K562 (cell line): ENCODE data around the gene FMO5. TPM values are rescaled to one million over a fixed set of nuclear protein-coding genes. Genes with fewer than 3 reads are reported as not detected.

Source experiments
- CCNT2 ChIP-seq: IDR thresholded peaks from 2 replicates; pipeline ENCODE4 v1.6.1; 2011; ENCODE audit warnings: borderline replicate concordance, low read depth, mild to moderate bottlenecking, moderate library complexity, mixed read lengths, low read length; ENCODE audit not compliant: insufficient read length; ENCODE audit errors: extremely low read depth
- CHD4 ChIP-seq: fragments of 200-600 bp; sonication (generic); IDR thresholded peaks from 3 replicates; pipeline ENCODE4 v1.6.1; 2012; ENCODE audit warnings: low read depth, mild to moderate bottlenecking, mixed read lengths, low read length, inconsistent platforms; ENCODE audit not compliant: insufficient read depth, insufficient replicate concordance, poor library complexity, severe bottlenecking
- ELF1 ChIP-seq: fragments of 200-800 bp; sonication (Bioruptor generic); IDR thresholded peaks from 2 replicates; pipeline ENCODE4 v1.6.1; 2016; ENCODE audit warnings: missing genetic modification characterization, missing compliant biosample characterization
- FOXK1 ChIP-seq: sonication (generic); formaldehyde crosslinking; IDR thresholded peaks from 2 replicates; pipeline ENCODE4 v1.8.0; 2022; ENCODE audit warnings: missing genetic modification reagents, mild to moderate bottlenecking, borderline replicate concordance
- GATA2 ChIP-seq: sonication (generic); formaldehyde crosslinking; IDR thresholded peaks from 2 replicates; pipeline ENCODE4 v1.4.0; 2020; ENCODE audit warnings: mild to moderate bottlenecking, missing genetic modification reagents
- HIVEP1 ChIP-seq: fragments of 250-450 bp; sonication (Bioruptor Pico); IDR thresholded peaks from 2 replicates; pipeline ENCODE4 v1.4.0; 2020; ENCODE audit warnings: mild to moderate bottlenecking
- NBN ChIP-seq: fragments of 450-650 bp; IDR thresholded peaks from 2 replicates; pipeline ENCODE4 v1.6.1; 2016; ENCODE audit warnings: low read depth, mild to moderate bottlenecking
- NFATC3 ChIP-seq: fragments of 450-650 bp; IDR thresholded peaks from 2 replicates; pipeline ENCODE4 v1.6.1; 2017; ENCODE audit warnings: mild to moderate bottlenecking
- SAP30 ChIP-seq: fragments of 200-600 bp; sonication (generic); IDR thresholded peaks from 2 replicates; pipeline ENCODE4 v1.6.1; 2012; ENCODE audit warnings: borderline replicate concordance, low read depth, mild to moderate bottlenecking, moderate library complexity, low read length, control low read depth, inconsistent platforms; ENCODE audit not compliant: insufficient read depth, poor library complexity, severe bottlenecking
- SMAD2 ChIP-seq: fragments of 150-350 bp; IDR thresholded peaks from 2 replicates; pipeline ENCODE4 v1.6.1; 2014; ENCODE audit warnings: low read depth, mild to moderate bottlenecking, low read length
- SMAD4 ChIP-seq: fragments of 250-450 bp; sonication (Bioruptor Pico); conservative IDR thresholded peaks from 2 replicates; pipeline ENCODE4 v1.8.0; 2021; ENCODE audit warnings: inconsistent platforms, mild to moderate bottlenecking, moderate library complexity
- SRSF3 ChIP-seq: fragments of 200-400 bp; formaldehyde crosslinking; IDR thresholded peaks from 2 replicates; pipeline ENCODE4 v1.6.1; 2016; ENCODE audit warnings: mild to moderate bottlenecking, low read length, moderate library complexity; ENCODE audit not compliant: insufficient read depth
- STAG1 ChIP-seq: sonication (generic); formaldehyde crosslinking; IDR thresholded peaks from 2 replicates; pipeline ENCODE4 v1.5.0; 2020; ENCODE audit warnings: missing genetic modification reagents, borderline replicate concordance
- TCFL5 ChIP-seq: fragments of 250-450 bp; sonication (Bioruptor Pico); conservative IDR thresholded peaks from 2 replicates; pipeline ENCODE4 v1.6.1; 2021; ENCODE audit warnings: mild to moderate bottlenecking, moderate library complexity, matching md5 sums
- TEAD2 ChIP-seq: fragments of 450-650 bp; IDR thresholded peaks from 2 replicates; pipeline ENCODE4 v1.6.1; 2016; ENCODE audit warnings: missing genetic modification characterization, control low read depth, missing compliant biosample characterization
- THAP7 ChIP-seq: fragments of 250-450 bp; sonication (Bioruptor Pico); IDR thresholded peaks from 2 replicates; pipeline ENCODE4 v1.5.0; 2021
- YY1 ChIP-seq, 3 experiments: IDR thresholded peaks; 2 replicates each; pipeline ENCODE4 v1.6.1; 2011; ENCODE audit warnings: low read length in 2 of 3, mild to moderate bottlenecking in 2 of 3, moderate library complexity in 2 of 3, borderline replicate concordance in 1 of 3, control low read depth in 1 of 3, low read depth in 1 of 3; ENCODE audit not compliant: insufficient read depth in 3 of 3, insufficient replicate concordance in 2 of 3, control insufficient read depth in 1 of 3, insufficient read length in 1 of 3; ENCODE audit errors: extremely low read depth in 1 of 3
- ZBTB43 ChIP-seq: sonication (generic); formaldehyde crosslinking; IDR thresholded peaks from 2 replicates; pipeline ENCODE4 v1.8.0; 2023; ENCODE audit warnings: mild to moderate bottlenecking, missing genetic modification reagents
- ZFP36 ChIP-seq: fragments of 150-350 bp; IDR thresholded peaks from 2 replicates; pipeline ENCODE4 v1.6.1; 2018; ENCODE audit warnings: low read length, low read depth; ENCODE audit not compliant: partially characterized antibody
- ZNF282 ChIP-seq: sonication (generic); formaldehyde crosslinking; IDR thresholded peaks from 2 replicates; pipeline ENCODE4 v1.8.1; 2023; ENCODE audit warnings: missing genetic modification reagents
- ZNF740 ChIP-seq, 3 experiments: fragments of 200-800 bp in 1 of 3; sonication (Bioruptor generic) in 1 of 3; sonication (generic) in 1 of 3; formaldehyde crosslinking in 1 of 3; IDR thresholded peaks; 2 replicates each; pipeline versions ENCODE4 v1.6.1 to v1.8.0; 2016 to 2022; ENCODE audit warnings: mild to moderate bottlenecking in 2 of 3, missing compliant biosample characterization in 2 of 3, missing genetic modification characterization in 2 of 3, missing genetic modification reagents in 1 of 3
- polyA plus RNA-seq, 8 experiments: library from polyadenylated mRNA; depleted of rRNA in 4 of 8; stranded (reverse) in 5 of 8; unstranded in 3 of 8; fragments of >200 nt; fragmentation: Nextera tagmentation in 2 of 8; fragmentation: Illumina TruSeq in 1 of 8; extraction: Ambion mirVana in 2 of 8; extraction: Trizol in 1 of 8; gene quantifications; 2 replicates each; pipeline versions ENCODE4 v1.2.1 to v1.2.3, GENCODE V29; 2011 to 2014; ENCODE audit warnings: inconsistent platforms in 1 of 8, missing spikeins in 1 of 8
- total RNA-seq, 7 experiments: library from RNA; depleted of rRNA in 6 of 7; stranded (reverse); fragments of >200 nt in 6 of 7; fragmentation: Illumina TruSeq in 2 of 7; extraction: Trizol in 2 of 7; gene quantifications; 2 replicates each; pipeline versions ENCODE4 v1.2.1 to v1.2.3, GENCODE V29; 2011 to 2021; ENCODE audit warnings: low replicate concordance in 1 of 7

FMO5 gene
- total and polyA plus RNA-seq, 9 of the 15 experiments (the other 6 are each of a cell fraction or from before 2014, with no cell fraction given), result 0.11 to 0.69 (median 0.19) TPM; not detected in 1

- TF ChIP-seq ZFP36 (peak; percentile 3), SMAD4 (CRISPR knock-in tag) (peak; percentile 86), CHD4 (no peak), GATA2 (CRISPR knock-in tag) (no peak), ZNF740 (CRISPR knock-in tag; IDR thresholded peaks at IDR 0.05) (peak; percentile 66; the same call in 1 of the 2 replicates), ZNF740 (tag; IDR thresholded peaks at IDR 0.05) (no peak; a peak in 1 of 4 replicates), THAP7 (CRISPR knock-in tag) (0 out of 2 replicates have a peak, but pooled peaks have one; percentile 54), TCFL5 (CRISPR knock-in tag) (no peak), TEAD2 (tag) (no peak), HIVEP1 (CRISPR knock-in tag) (peak; percentile 27; the same call in 1 of the 2 replicates), NFATC3 (no peak), SAP30 (peak; percentile 82), ZBTB43 (no peak), SMAD2 (no peak), YY1 (IDR thresholded peaks at IDR 0.05; ENCODE audit: borderline replicate concordance in 1 of 3, control insufficient read depth in 1 of 3, extremely low read depth in 1 of 3, insufficient read depth in 3 of 3, insufficient read length in 1 of 3, insufficient replicate concordance in 2 of 3, low read depth in 1 of 3, low read length in 2 of 3) (peak in 2 of 3 experiments; percentile 64 to 70), NBN (0 out of 2 replicates have a peak, but pooled peaks have one; percentile 21), SRSF3 (no peak), ZNF282 (CRISPR knock-in tag) (no peak), STAG1 (CRISPR knock-in tag) (peak; percentile 60; the same call in 1 of the 2 replicates), CCNT2 (peak; percentile 25), ELF1 (tag) (peak; percentile 72), FOXK1 (CRISPR knock-in tag) (0 out of 2 replicates have a peak, but pooled peaks have one; percentile 51)
Measured at GRCh38 chr1:147242449-147243227, 17.5 kb upstream of the FMO5 start, which contains the start of gene CHD1L (continued).
